ENCODE data around the gene TBC1D22A.

DNA sequence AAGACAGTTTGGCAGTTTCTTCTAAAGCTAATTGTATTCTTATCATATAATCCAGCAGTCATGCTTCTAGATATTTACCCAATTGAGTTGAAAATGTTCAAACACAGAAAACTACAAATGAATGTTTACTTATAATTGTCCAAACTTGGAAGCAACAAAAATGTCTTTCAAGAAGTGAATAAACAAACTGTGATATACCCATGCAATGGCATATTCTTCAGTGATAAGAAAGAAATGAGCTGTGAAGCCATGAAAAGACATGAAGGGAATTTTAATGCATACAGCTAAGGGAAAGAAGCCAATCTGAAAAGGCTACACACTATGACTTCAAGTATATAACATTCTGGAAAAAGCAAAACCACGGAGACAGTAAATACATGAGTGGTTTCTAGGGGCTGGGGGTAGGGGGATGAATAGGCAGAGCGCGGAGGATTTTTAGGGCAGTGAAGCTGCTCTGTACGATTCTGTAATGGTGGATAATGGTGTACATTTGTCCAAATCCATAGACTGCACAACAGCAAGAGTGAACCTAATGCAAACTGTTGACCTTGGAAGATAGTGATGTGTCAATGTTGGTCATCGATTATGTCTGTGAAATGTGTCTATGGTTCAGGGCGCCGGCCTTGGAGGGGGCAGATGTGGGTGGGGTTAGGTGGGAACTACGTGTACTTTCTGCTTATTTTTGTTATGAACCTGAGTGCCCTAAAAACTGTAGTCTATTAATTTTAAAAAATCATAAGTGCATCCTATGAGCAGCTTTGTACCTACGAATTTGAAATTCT, 424.9 kb downstream of the TBC1D22A start:
- TF ChIP-seq HCFC1 (IDR thresholded peaks at IDR 0.05; ENCODE audit: low read length) (no peak), ATF7 (IDR thresholded peaks at IDR 0.05; ENCODE audit: low read depth) (no peak)
- TF ChIP-seq, protein P1, sequence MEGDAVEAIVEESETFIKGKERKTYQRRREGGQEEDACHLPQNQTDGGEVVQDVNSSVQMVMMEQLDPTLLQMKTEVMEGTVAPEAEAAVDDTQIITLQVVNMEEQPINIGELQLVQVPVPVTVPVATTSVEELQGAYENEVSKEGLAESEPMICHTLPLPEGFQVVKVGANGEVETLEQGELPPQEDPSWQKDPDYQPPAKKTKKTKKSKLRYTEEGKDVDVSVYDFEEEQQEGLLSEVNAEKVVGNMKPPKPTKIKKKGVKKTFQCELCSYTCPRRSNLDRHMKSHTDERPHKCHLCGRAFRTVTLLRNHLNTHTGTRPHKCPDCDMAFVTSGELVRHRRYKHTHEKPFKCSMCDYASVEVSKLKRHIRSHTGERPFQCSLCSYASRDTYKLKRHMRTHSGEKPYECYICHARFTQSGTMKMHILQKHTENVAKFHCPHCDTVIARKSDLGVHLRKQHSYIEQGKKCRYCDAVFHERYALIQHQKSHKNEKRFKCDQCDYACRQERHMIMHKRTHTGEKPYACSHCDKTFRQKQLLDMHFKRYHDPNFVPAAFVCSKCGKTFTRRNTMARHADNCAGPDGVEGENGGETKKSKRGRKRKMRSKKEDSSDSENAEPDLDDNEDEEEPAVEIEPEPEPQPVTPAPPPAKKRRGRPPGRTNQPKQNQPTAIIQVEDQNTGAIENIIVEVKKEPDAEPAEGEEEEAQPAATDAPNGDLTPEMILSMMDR (IDR thresholded peaks at IDR 0.05 in 2 of 3, conservative IDR thresholded peaks at IDR 0.05 in 1 of 3; ENCODE audit: control insufficient read depth in 2 of 3, extremely low read depth in 1 of 3, insufficient read depth in 1 of 3, low read depth in 3 of 3, low read length in 3 of 3): no peak

All from GM12878 (cell line).